HL-60/S4 treated with phorbol 12-myristate 13-acetate at 8.2 ng/mL for 4 days and 3 days (cell line): Measurements from ENCODE around the gene TNFAIP6.
"Not testable (repeated sequence)": the region's sequence is repeated elsewhere in the genome, so short reads cannot be mapped to it uniquely, and the experiment has no call there.

Experiments
- in situ Hi-C: fragments of 300-500 bp; cut with MboI; formaldehyde crosslinking; loops from 2 replicates; pipeline ENCODE4 v1.15.0; 2022; ENCODE audit warnings: low sequenced_read_pairs

Gene TNFAIP6

GRCh38 chr2:151417650-151418049 is 60.3 kb downstream of the TNFAIP6 start:
- in situ Hi-C loops: no loop called here

- in situ Hi-C loops: not testable (repeated sequence)
Measured at GRCh38 chr2:151421681-151422080, 64.3 kb downstream of the TNFAIP6 start.

GRCh38 chr2:151422917-151423439 is 65.6 kb downstream of the TNFAIP6 start:
- in situ Hi-C loops: no loop called here

- in situ Hi-C loops: no loop called here
Measured at GRCh38 chr2:151423760-151424159, 66.4 kb downstream of the TNFAIP6 start.
